Astrocyte of the cerebellum (primary cell): ENCODE measurements around the gene TSG101.
A peak's percentile ranks its signal among the peaks of the same experiment; 100 is the strongest.

Experiments used
- DNase-seq: peaks from one replicate; pipeline ENCODE4 v3.0.0-alpha.2; 2011; ENCODE audit warnings: low read depth
- H3K4me3 ChIP-seq: 2 replicates; pipeline ENCODE4 v1.5.1; 2011; ENCODE audit warnings: mild to moderate bottlenecking, low read depth, low read length, moderate library complexity
- in situ Hi-C: cut with HindIII; loops from 2 replicates; pipeline ENCODE4 v1.10.0; 2017; ENCODE audit warnings: low sequenced_read_pairs
- TF ChIP-seq, protein P1 (sequence below): IDR thresholded peaks from 2 replicates; pipeline ENCODE4 v1.5.1; 2012; ENCODE audit warnings: low read length, low read depth, moderate library complexity, mild to moderate bottlenecking; ENCODE audit errors: missing control alignments

Gene TSG101

DNA sequence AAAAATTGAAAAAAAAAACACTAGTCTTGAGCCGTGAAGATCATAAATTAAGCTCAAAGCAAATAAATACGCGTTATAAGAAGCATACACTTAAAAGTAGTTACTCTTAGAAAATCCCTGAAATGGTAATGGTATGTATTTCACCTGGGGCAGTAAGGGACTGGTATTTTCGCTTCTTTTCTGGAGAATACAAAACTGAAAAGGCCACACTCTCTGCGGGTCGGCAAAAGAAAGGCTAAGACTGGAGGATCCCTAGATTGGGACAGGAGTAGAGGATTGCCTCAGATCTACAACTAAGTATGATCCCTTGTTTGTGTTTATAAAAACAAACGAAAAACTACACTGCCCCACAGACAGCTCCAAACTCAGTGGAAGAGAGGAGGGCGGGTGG is 617 bp downstream of the TSG101 start:
- in situ Hi-C loops: no loop called here
- TF ChIP-seq, protein P1, sequence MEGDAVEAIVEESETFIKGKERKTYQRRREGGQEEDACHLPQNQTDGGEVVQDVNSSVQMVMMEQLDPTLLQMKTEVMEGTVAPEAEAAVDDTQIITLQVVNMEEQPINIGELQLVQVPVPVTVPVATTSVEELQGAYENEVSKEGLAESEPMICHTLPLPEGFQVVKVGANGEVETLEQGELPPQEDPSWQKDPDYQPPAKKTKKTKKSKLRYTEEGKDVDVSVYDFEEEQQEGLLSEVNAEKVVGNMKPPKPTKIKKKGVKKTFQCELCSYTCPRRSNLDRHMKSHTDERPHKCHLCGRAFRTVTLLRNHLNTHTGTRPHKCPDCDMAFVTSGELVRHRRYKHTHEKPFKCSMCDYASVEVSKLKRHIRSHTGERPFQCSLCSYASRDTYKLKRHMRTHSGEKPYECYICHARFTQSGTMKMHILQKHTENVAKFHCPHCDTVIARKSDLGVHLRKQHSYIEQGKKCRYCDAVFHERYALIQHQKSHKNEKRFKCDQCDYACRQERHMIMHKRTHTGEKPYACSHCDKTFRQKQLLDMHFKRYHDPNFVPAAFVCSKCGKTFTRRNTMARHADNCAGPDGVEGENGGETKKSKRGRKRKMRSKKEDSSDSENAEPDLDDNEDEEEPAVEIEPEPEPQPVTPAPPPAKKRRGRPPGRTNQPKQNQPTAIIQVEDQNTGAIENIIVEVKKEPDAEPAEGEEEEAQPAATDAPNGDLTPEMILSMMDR: no peak
- H3K4me3 ChIP-seq: peak overlapping the region; percentile 80
- no peak for DNase-seq

DNA sequence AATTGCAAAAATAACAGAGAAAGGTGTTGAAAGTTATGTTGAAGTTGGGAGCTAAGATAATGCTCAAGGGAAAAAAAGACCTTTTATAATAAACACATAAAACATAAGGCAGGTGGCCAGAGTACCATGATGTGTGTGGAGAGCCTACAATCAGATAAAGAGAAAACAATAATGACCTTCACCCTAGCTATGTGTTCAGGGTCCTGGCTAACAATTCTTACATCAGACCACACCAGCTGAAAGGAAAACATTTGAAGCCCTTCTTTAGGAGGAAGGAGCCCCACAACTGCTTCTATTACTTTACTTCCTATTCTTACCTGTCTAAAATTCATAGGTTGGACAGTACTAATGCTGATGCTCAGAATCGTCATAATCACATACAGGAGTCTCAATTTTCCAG is 2.5 kb downstream of the TSG101 start:
- no peak overlapping the region for H3K4me3 ChIP-seq
- in situ Hi-C loops: no loop called here
- DNase-seq: no peak
- TF ChIP-seq, protein P1: no peak

DNA sequence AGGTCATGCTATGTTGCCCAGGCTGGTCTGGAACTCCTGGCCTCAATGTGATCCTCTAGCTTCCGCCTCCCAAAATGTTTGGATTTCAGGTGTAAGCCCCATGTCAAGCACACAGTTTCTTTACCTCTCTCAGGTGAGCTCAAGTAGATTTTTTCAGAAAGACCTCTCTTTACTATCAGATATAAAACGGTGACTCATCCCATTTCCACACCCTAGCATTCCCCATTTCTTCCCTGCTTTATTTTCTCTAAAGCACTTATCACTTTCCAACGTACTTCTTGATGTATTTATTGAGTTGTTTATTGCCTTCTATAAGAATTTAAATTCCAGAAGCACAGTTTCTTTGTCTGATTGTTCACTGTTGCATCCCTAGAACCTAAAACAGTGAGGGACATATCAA is 3.7 kb downstream of the TSG101 start:
- H3K4me3 ChIP-seq: no peak overlapping the region
- TF ChIP-seq, protein P1: no peak
- DNase-seq: no peak
- in situ Hi-C loops: no loop called here

DNA sequence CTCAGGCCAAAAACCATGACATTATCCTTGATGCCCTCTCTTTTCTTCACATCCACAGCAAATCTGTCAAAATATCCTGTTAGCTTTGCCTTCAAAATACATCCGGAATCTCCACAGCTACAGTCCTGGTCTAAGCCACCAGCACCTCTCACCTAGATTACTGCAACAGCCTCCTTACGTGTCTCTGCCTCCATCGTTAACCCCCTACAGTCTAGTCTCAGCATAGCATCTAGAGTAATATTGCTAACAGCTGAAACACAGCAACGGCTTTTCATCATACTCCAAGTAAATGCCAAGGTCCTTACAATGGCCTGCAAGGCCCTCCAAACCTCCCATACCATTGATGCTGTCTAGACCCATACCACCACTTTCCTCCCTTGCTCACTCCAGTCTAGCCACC is 4.4 kb downstream of the TSG101 start:
- no peak for DNase-seq
- in situ Hi-C loops: no loop called here
- TF ChIP-seq, protein P1: peak; percentile 18
- no peak overlapping the region for H3K4me3 ChIP-seq

DNA sequence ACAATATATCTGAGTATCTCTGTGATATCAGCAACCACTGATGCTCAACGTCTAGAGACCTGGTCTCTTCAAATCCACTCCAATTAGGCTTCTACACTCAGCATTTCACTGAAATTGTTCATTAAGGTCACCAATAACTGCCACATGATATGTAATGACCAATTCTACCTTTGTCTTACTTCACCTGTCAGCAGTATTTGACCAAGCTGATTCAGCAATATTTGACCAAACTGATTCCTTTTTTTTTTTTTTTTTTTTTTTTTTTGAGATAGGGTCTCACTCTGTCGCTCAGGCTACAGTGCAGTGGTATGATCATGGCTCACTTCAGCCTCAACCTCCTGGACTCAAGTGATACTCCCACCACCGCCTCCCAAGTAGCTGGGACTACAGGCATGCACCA is 5.6 kb downstream of the TSG101 start:
- TF ChIP-seq, protein P1: no peak
- no peak overlapping the region for H3K4me3 ChIP-seq
- DNase-seq: no peak
- in situ Hi-C loops: no loop called here

DNA sequence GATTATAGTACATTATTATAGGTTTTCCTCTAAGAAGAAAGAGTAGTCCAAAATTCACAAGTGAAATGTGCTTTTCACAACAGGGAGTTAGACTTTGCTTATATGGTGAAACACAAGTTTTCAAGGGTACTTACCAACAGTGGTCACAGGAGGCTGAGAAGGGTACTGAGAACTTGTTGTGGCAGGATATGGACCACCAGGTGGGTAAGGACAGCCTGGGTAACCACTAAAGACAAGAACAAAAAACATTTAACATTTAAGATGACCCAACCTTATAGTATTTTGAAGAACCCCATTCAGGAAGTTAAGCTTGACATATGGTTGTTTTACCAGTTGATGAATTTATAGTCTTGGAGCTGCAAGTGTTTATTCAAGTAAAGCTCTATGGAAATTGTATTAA is 24.4 kb downstream of the TSG101 start:
- no peak for DNase-seq
- no peak overlapping the region for H3K4me3 ChIP-seq
- in situ Hi-C loops: no loop called here
- TF ChIP-seq, protein P1: no peak

DNA sequence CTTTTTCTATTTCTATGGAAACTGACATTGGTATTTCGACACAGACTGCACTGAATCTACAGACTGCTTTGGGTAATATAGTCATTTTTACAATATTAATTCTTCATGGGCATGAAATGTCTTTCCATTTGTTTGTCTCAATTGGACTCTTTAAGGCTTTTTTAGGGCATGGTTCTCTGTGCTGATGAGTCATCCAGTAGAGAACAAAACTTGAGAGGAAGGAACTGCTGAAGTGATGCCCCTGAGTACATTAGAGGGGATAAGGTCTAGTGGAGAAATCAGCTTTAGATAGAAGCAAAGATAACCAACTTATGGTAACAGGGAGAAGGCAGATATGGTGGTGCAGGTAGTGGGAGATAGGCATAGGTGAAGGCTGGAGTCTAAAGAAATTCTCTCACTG is 25.1 kb downstream of the TSG101 start:
- in situ Hi-C loops: no loop called here
- H3K4me3 ChIP-seq: no peak overlapping the region
- TF ChIP-seq, protein P1: no peak
- no peak for DNase-seq
